GM18526 (cell line): ENCODE measurements around the gene NCBP2.
A peak's percentile ranks its signal among the peaks of the same experiment; 100 is the strongest.

Experiments used
- POLR2A ChIP-seq: IDR thresholded peaks from 3 replicates; pipeline ENCODE4 v1.6.1; 2011; ENCODE audit not compliant: insufficient read length; ENCODE audit errors: extremely low read depth

Gene NCBP2

DNA sequence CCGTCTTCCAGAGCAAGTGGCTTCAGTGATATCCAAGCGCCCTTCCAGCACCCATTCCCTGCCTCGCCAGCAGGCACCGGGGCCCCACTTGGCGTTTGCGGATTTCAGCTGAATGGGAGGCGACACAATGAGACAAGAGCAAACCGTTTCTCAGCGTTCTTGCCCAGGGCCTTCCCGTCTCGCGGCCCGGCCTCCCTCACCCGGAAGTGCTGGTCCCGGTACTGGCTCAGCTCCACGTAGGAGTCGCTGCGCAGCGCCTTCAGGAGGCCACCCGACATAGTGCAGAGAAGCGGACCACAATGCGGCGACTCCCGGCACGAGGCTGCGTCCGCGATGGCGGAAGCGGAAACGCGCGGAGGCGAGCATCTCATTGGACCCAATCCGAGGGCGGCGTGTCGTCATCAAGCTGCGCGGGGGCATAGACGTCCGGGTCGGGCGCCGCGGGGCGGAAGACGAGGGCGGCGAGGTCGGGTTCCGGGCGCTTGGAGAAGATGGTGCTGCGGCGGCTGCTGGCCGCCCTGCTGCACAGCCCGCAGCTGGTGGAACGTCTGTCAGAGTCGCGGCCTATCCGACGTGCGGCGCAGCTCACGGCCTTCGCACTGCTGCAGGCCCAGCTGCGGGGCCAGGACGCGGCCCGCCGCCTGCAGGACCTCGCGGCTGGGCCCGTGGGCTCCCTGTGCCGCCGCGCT, at the start of gene NCBP2:
NCBP2 (minus strand) TSS at position 303 of the 689 bp plus-strand sequence; CDS start at position 278, 25 bp downstream.
- TF ChIP-seq POLR2A: peak; percentile 93

DNA sequence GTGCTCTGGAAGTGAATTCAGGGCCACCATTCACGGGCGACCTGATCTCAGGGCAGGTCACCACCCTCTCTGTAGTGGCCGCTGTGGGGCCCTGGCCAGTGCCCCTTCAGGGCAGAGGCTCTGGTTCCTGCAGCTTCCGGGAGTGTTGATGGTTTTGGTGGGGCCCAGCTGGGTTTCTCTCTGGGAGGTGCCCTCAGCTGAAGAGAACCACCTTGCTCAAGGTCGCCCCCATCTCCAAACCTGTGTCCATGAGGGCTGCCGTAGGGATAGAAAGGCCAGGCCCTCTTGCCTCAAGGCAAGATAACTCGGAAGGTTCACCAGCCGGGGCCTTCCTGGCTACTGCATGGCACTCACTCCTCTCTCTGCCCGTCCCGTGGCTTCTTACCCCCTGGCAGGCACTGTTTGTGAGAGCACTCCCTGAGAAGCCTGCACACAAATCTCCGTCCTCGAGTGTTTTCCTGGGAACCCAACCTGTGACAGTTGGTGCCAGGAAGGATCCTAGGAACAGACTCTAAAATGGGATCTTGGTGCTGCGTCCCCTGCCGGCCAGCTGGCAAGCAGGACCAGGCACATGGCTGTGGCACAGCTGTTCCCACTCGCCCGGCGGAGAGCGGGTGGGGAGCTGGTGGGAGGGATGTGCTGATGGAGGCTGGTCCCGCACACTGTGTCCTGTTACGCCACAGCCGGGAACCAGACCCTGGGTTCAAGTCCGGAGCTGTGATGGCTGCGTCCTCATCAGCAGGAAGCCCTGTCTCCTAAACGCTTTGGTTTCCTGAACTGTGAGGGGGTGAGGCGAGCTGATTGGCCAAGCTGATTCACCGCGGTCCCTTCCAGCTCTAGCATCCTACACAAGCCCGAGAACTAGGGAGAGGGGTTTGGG, 49.5 kb upstream of the NCBP2 start:
- TF ChIP-seq POLR2A: no peak

DNA sequence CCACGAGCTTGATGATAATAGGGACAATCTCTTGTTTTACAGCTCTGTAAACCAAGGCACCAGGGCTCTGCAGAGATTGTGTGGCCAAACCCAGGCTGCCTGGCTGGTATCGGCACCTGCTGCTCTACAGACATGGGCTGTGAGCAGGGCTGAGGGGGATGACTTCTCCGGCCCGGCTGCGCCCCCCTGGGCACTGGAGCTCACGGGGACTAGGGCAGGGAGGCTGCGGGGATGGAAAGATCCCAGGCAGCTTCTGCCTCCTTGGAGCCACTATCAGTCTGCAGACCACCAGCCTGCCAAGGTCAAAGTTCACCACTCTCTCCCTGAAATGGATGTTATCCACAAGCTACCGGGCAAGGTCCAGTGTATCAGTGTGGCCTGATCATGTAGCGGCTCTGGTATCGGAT, 48.3 kb upstream of the NCBP2 start:
- TF ChIP-seq POLR2A: no peak

DNA sequence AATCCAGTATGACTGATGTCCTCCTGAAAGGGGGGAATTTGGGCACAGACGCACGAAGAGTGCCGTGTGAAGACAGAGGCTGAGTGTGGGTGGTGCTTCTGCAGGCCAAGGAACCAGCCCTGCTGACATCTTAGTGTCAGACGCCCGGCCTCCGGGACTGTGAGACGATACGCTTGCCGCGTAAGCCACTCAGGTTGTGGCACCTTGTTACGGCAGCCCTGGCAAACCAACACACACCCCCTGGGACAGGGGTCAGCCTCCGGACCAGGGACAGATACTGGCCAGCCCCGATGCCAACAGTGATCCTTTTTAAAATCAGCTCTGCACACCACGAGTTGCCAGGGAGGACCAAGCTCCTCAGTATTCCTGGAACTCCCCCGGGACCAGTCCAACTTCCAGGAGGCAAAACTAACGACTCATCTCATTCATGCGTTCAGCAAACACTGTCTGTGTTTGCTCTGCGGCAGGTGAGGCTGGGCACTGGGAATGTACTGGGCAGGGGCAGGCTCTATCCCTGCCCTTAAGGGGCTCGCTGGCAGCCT, 47.5 kb upstream of the NCBP2 start:
- TF ChIP-seq POLR2A: no peak

DNA sequence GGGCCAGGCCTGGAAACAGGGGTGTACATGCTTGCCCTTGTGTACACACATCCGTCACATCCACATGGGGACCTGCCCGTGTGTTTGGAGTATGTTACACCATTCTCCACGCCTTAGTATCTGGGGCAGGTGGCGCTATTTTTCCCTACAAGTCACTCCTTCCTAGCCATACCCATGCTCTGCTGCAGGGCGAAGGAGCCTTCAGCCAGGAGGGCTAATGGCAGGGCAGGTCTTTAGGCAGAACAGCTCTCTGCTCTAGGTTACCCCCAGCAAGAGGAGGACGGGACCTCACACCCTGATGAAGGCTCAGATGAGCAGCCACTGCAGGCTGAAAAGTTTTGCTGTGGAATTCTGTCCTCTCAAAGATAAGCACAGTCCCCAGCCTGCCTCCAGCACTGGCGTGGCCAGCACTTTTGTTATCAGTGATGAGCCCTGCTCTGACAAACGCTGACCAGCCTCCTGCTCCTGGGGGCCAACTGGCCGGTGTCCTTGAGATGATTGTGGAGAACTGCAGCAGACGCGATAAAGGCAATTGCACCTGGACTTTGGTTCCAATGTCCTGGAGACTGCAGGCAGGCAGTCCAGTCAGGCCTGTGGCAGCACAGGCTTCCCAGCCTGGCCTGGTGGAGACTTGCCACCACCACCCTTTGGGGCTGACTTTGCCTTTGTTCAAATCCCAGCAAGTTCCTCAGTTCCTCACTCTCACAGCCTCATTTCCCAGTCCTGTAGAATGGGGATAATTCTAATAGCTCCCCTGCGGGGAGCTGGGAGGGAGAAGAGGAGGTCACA, 46.1 kb upstream of the NCBP2 start:
- TF ChIP-seq POLR2A: no peak

DNA sequence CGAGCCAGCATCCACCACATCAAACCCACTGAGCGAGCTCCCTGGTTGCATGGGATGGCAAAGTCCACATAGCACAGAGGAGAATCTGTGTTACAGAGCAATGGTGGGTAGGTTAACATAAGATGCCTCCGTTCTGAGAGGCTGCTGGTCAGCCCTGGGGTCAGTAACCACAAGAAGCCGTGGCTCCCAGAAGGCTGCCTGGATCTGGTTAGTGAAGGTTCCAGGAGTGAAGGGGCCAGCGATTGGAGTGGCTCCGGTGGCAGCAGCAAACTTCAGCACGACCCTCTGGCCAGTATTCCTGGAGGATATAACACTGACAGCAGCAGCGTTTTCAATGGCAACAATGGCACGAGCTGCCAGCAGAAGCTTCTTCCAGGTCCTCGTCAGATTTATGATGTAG, 44.7 kb upstream of the NCBP2 start:
- TF ChIP-seq POLR2A: no peak

DNA sequence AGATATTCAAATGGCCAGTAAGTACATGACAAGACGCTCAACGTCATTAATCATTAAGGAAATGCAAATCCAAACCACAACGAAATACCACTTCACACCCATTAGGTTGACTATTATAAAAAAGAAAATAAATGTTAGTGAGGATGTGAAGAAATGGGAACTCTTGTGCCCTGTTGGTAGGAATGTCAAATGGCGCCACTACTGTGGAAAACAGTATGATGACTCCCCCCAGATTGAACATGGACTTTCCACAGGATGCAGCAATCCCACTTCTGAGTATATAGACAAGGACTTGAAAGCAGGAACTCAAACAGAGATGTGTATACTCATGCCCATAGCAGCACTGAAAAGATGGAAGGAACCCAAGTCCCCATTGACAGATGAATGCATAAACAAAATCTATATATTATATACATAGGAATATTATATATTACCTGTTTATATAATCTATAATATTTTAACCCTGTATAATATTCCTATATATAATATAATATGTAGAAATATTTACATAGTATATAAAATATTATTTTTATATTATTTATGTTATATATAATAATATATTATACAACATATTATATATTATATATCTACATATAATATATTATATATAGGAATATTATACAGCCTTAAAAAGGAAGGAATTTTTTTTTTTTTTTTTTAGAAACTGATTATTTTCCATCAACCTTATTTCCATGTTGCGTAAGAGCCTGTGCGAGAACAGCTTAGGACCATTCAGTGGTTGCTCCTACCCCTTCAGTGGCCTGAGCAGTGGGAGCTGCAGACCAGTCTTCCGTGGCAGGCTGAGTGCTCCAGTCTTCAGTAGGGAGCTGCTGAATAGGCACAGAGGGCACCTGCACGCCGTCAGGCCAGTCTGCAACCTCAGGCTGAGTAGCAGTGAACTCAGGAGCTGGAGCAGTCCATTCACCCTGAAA, 43.9 kb upstream of the NCBP2 start:
- no peak for TF ChIP-seq POLR2A

DNA sequence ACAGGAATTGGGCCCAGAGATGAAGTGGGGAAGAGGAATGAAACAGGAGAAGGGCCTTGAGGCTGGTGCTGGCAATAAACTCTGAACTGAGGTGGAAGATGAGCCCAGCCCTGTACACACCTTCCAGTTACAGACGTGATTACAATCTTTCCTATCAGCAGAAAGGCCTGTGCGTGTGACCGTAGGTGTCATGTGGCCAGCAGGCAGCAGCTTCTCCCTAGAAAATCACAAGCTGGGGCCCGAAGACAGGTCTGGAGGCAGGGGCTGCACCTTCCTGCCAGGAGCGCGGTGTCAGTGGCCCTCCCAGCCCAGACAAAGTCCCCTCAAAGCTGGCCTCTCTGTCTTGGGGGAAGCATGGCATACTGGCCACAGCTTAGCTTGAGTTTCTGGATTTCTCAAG, 43.0 kb upstream of the NCBP2 start:
- no peak for TF ChIP-seq POLR2A

DNA sequence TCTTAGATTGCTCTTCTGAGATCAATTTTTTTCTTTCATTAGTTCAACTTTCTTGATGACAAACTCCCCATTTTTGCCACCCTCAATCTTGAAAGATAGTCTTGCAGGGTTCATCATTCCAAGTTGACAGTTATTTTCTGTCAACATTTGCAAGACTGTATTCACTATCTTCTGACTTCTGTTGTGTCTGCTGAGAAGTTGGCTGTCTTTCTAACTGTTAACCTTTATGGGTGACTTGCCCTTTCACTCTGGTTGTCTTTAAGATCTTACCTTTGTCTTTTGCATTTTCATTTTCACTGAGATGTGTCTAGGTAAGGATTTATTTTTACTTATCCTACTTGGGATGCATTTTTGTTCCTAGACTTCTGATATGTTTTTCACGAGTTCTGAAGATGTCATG, 40.9 kb upstream of the NCBP2 start:
- TF ChIP-seq POLR2A: no peak

DNA sequence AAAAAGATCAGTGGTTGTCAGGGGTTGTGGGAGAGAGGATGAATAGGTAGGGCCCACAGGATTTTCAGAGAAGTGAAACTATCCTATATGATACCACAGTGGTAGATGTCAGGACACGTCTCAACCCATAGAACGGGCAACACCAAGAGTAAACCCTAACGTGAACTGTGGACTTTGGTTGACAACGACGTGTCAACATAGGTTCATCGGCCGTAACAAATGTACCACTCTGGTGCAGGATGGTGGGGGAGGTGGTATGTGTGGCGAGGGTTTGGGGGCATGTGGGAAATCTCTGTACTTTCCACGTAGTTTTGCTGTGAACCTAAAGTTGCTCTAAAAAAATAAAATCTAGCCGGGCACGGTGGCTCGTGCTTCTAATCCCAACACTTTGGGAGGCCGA, 39.3 kb upstream of the NCBP2 start:
- no peak for TF ChIP-seq POLR2A

DNA sequence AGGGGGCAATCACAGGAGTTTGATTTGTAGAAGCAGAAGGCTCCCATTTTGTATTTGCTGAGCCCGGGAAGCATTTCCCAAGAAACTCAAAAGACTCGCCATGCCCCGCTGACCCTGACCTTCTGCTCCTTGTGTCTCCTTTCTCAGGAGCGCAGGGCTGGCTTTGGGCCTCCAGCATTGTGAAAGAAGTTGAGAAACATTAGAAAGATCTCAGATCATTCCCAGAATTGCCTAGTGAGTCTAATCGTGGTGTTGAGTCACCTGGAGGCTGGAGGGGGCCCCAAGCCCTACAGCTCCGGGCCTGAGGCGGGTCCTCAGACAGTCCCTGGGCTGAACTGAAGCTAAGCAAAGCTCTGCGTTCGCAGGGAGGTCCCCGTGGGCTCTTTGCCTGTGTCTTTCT, 37.2 kb upstream of the NCBP2 start:
- TF ChIP-seq POLR2A: no peak

DNA sequence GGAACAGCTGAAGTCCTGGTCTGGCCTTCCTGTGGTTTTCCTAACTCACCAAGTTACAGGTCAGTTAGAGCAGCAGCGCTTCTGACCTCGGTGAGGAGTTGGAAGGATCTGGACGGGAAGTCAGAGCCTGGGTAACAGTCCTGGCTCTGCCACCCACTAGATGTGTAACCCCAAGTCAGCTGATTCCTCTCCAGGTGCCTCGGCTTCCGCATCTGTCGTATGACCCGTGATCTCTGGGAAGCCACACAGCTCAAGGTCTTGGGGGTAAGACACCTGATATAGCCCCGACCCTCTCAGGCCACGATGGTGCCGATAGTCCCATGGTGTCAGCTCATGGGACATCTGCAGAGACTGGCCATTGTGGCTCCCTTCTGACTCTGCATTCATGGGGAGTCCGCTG, 34.6 kb upstream of the NCBP2 start:
- TF ChIP-seq POLR2A: no peak

DNA sequence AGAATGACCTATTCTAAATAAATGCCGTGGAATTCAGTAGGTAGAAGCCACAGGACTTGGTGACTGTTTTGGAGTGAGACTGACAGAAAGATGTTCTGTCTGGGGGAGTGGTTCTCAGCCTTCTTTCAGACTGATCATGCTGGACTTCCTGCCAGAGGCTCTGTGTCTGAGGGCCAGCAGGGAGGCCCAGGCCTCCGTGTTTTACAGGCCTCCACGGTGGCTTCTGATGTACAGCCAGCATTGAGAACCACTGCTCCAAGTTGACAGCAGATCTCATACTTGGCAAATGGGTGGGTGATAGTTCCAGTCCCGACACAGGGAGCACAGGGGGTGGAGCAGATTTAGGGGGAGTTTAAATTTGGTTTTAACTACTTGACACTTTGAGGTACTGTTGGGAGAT, 33.0 kb upstream of the NCBP2 start:
- TF ChIP-seq POLR2A: no peak

DNA sequence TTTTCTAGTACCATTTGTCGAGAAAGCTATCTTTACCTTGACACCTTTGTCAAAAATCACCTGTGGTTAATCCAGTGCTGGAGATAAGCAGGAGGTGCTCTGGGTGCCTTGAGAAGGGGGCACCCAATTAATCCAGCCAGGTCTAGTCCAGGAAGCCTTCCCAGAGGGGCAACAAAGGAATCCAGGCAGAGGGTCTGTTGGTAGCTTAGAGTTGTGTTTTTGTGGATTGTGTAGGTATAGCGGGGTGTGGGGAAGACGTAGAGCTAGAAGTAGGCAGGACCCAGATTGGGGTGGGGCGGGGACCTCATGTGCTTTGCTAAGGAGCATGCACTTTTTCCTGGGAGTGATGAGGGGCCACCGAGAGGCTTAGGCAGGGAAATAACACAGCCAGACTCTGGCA, 32.3 kb upstream of the NCBP2 start:
- TF ChIP-seq POLR2A: no peak

DNA sequence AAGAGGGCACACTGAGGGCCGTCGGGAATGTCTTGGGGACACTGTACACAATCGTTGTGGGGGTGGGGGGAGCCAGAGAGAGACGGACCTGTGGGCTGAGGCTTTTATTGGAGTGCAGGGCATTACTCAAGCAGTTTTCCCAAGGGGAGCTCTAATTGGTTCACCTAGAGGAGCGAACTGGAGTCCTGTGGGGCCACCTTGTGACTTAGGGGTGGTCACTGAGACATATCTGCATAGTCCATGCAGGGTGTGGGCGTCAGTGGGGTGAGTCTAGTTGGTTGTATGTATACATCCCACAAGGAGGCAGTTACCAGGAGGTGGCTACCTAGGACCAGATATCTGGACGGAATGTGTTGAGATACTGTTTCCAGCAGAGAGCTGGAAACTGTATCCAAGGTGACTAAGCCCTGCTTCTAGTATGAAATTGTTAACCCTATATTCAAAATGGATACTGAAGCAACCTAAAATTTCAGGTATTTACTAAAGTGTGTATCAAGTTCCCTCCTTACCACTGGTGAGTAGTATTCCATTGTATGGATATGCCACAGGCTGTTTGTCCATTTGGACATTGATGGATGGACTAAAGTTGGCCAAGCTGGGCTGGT, 28.9 kb upstream of the NCBP2 start:
- TF ChIP-seq POLR2A: no peak
